GM19455 (cell line): ENCODE data around the gene FHOD3.

Experiments used
- ATAC-seq: cut with Tn5 transposase; IDR thresholded peaks from one replicate; pipeline ENCODE4 v1.9.1; 2021; ENCODE audit not compliant: unreplicated experiment

Gene FHOD3

DNA sequence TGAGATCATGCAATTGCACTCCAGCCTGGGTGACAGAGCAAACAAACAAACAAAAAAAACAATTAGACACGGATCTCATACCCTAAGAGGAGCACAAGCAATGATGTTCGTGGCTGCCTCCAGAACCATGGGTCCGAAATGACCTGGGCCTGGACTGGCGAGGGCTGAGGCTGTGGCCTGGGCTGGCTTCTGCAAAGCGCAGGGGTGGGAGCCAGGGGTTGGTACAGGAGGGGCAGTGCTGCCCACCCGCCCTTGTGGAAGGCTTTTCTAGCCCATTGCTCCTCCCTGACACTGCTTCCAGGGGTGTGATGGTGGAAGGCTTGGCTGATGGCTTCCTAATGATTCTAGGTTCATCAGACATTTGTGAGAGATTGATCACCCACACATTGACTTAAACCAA is 167.8 kb downstream of the FHOD3 start:
- no peak for ATAC-seq

- ATAC-seq, result no peak
Observed at GRCh38 chr18:36465970-36466369, 168.5 kb downstream of the FHOD3 start.

DNA sequence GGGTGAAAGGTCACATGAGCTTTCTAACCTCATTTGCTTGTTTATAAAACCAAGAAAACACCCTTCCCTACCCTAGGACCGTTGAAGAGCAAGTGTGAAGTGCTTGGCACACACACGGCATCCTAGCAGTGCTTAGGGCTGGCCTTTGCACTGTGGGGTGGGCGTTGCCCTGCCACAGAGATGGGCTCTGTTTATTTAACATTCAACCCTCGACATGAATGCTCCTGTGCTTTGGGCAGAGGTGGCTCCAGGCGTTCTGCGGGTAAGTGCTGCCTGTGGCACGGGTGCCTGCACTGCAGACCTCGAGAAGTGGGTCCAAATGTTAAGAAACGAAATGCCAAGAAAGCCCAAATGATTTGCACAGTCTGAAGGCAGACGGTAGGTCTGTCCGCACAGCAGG is 170.1 kb downstream of the FHOD3 start:
- ATAC-seq, result no peak

- ATAC-seq, result no peak
Observed at GRCh38 chr18:36468161-36468560, 170.6 kb downstream of the FHOD3 start.

DNA sequence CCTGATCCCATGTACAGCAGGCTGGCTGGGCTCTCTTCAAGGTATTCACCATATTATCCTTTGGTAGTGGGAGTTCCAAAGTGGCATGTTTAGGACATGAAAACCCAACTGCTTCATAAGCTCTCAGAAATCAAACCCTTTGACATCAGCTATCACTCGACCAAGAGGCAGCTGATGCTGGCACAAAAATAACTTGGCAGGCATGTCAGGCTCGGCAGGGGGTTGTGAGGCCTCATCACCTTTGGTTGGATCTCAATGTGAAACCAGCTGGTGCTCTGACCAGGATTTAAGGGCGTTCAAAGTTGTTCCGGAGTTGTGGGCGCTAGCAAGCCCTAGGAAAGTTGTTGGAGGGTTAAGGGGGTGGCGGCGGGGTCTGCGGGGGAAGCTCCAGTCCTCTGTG is 171.9 kb downstream of the FHOD3 start:
- no peak for ATAC-seq

- no peak for ATAC-seq
Observed at GRCh38 chr18:36470896-36471295, 173.4 kb downstream of the FHOD3 start.

GRCh38 chr18:36471393-36471792 is 173.9 kb downstream of the FHOD3 start:
- ATAC-seq, result no peak

DNA sequence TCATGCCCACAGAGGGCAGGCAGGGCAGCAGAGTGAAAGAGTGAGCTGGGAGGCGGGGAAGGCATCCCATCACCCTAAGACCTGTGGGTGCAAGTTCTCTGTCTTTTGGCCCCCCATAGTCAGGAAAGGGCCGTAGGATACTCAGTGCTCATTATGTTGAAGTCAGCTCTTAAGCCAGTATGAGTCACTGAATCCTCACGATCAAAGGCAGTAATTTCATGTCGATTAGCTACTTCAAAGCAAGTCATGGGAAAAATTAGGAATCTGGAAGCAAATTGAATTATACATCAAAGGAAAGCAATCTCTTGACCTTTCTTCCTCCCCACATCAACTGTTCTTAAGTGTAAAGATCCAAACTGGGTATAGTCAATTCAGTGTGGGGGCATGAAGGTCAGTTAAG is 178.9 kb downstream of the FHOD3 start:
- ATAC-seq, result no peak

- ATAC-seq, result no peak
Observed at GRCh38 chr18:36477776-36478175, 180.3 kb downstream of the FHOD3 start.

DNA sequence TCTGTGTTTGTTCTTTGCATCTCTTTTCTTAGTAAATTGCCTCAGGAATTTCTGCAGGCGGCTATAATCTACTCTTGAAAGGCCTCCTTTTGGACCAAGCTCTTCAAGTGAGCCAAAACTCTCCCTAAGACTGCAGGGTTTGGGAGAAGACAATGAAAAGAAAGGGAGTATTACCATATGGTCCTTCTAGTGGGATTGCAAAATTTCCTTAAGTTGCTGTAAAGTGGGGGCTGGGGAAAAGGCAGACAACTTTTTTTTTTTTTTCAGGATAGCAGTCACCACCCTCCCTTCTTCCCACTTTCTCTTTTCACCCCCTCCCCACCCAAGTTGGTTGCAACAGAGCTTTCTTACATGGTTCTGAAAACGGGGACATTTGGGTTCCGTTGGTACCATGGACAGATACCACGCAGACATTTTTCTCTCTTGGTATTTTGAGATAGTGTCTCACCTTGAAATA is 183.7 kb downstream of the FHOD3 start:
- no peak for ATAC-seq

GRCh38 chr18:36481935-36482334 is 184.4 kb downstream of the FHOD3 start:
- no peak for ATAC-seq

DNA sequence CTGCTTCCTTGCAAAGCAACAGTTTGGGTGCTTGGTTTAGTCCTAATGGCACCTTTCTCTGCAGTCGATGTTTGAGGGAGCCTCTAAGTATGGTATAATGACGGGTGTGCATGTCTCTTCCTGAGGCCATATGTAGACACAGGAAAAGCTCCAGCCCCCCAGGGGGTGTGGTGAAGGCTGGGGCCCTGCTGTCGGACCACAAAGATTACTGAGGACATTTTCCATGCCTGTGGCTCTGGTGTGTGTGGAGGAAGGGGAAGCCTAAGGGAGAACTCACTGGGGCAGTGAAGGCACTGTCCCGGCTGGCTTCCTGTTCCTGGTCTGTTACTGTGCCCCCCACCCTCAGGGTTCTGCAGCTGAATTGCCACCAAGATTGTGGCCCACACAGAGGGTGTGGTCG is 187.1 kb downstream of the FHOD3 start:
- ATAC-seq, result no peak

- ATAC-seq, result no peak
Observed at GRCh38 chr18:36485772-36486171, 188.3 kb downstream of the FHOD3 start.

DNA sequence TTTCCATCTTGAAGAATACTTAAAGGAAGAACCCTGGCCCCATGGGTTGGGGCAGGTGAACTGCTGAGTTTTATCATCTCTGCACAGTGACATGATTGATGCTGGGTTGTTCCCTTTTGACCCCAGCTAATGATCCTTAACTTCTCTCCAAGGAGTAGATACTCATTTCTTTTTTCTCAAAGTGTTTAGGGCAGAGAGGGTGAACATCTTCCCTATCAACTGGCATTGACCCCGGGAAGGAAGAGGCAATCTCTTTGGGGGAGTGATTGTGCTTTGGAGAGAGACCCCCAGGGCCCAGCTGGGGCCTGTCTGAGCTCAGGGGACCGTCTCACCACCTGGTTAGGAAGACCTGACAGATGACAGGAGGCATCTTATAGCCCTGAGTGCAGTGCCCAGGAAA is 190.6 kb downstream of the FHOD3 start:
- no peak for ATAC-seq

- ATAC-seq, result no peak
Observed at GRCh38 chr18:36490897-36491296, 193.4 kb downstream of the FHOD3 start.

DNA sequence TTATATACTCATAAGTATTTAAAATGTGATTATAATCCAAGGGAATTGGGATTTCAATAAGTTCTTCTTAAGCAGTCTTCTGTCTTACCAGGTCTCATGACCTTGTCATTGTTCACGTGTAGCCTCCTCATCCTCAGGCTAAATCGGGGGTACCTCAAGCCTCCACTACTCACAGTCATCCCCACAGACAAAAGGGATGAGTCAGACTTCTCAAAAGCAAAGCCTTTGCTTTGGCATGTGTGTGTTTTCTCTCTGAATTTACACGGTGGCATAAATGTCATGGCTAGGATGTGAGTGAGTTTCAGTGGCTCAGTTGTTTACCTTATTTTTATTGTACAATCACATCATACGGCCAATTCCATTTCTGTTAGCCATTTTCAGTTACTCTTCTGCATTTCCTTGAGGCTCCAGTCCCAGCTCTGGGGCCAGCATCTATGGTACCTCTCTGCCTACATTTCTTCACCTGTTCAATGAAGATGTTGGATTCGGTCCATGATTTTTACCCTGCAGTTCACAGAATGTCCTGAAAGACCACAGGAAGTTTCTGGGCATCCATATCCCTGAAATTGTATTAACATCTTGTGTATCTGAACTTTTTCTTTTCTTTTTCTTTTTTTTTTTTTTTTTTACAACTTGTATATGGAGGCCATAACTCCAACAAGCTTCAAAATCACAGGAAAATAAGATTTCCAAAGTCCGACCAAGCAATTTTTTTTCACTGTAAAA is 195.3 kb downstream of the FHOD3 start:
- no peak for ATAC-seq

GRCh38 chr18:36493349-36494159 is 196.0 kb downstream of the FHOD3 start:
- no peak for ATAC-seq

DNA sequence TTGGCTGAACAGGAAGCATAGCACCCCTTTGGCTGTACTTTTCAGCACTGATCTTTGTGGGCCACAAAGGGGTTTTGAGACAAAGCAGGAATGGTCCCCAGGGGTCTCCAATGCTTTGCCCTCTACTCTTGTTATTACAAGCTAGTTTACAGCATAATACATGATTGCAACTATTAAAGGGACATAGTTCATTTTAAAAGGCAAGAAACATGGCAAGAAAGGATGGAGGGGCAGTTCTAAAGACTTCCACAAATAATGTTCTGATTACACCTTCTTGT is 196.6 kb downstream of the FHOD3 start:
- no peak for ATAC-seq

- ATAC-seq, result no peak
Observed at GRCh38 chr18:36496022-36496421, 198.5 kb downstream of the FHOD3 start.

- no peak for ATAC-seq
Observed at GRCh38 chr18:36499938-36500337, 202.4 kb downstream of the FHOD3 start.

DNA sequence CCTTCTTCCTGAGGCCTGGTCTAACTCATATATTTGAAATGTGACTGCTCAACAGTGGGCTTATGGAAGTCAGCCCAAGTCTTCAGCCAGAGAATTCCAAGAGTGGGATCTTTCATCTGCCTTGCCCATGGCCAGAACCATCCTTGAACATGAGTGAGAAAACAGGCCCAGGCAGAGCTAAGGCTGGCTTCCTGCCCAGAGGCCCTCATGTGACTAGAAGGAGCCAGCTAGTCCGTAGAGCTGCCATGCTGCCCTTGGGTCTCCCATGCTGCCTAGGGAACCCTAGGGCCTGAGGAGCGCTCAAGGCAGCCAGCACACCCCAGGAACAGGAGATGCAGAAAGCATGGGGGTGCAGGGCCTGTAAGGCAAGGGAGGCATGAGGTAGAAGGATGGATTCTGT is 203.6 kb downstream of the FHOD3 start:
- ATAC-seq, result no peak

- ATAC-seq, result no peak
Observed at GRCh38 chr18:36503477-36503876, 206.0 kb downstream of the FHOD3 start.

GRCh38 chr18:36504928-36505327 is 207.4 kb downstream of the FHOD3 start:
- ATAC-seq, result no peak
